Stimulated activated CD4-positive, alpha-beta T cell treated with anti-CD3 and anti-CD28 coated beads, Interleukin-4, amount 100 ng/mL, for 24 hours (primary cell): Measurements from ENCODE around the gene TTLL11.
"Not testable (repeated sequence)": the region's sequence is repeated elsewhere in the genome, so short reads cannot be mapped to it uniquely, and the experiment has no call there.

Experiments
- DNase-seq: peaks from one replicate; pipeline ENCODE4 v3.0.0-alpha.2; 2020

TTLL11 gene

GRCh38 chr9:122076773-122077172 is 16.3 kb downstream of the TTLL11 start:
- DNase-seq, result no peak

- no peak for DNase-seq
Observed at GRCh38 chr9:122076117-122076516, 17.0 kb downstream of the TTLL11 start.

GRCh38 chr9:122075135-122076030 is 17.7 kb downstream of the TTLL11 start:
- DNase-seq, result no peak

GRCh38 chr9:122071715-122072114 is 21.4 kb downstream of the TTLL11 start:
- no peak for DNase-seq

- DNase-seq, result no peak
Observed at GRCh38 chr9:122070728-122071515, 22.2 kb downstream of the TTLL11 start.

- DNase-seq, result not testable (repeated sequence)
Observed at GRCh38 chr9:122066680-122067079, 26.4 kb downstream of the TTLL11 start.

GRCh38 chr9:122065923-122066629 is 27.0 kb downstream of the TTLL11 start:
- no peak for DNase-seq

GRCh38 chr9:122060481-122060880 is 32.6 kb downstream of the TTLL11 start:
- no peak for DNase-seq

GRCh38 chr9:122059955-122060324 is 33.2 kb downstream of the TTLL11 start:
- no peak for DNase-seq

GRCh38 chr9:122059214-122059954 is 33.7 kb downstream of the TTLL11 start:
- no peak for DNase-seq

- DNase-seq, result no peak
Observed at GRCh38 chr9:122058709-122059108, 34.4 kb downstream of the TTLL11 start.

- no peak for DNase-seq
Observed at GRCh38 chr9:122058051-122058450, 35.1 kb downstream of the TTLL11 start.

GRCh38 chr9:122057211-122057610 is 35.9 kb downstream of the TTLL11 start:
- no peak for DNase-seq

- DNase-seq, result no peak
Observed at GRCh38 chr9:122056484-122056883, 36.6 kb downstream of the TTLL11 start.

- DNase-seq, result no peak
Observed at GRCh38 chr9:122055701-122056100, 37.4 kb downstream of the TTLL11 start.

- DNase-seq, result no peak
Observed at GRCh38 chr9:122053567-122054350, 39.3 kb downstream of the TTLL11 start.

GRCh38 chr9:122053064-122053463 is 40.0 kb downstream of the TTLL11 start:
- DNase-seq, result no peak

GRCh38 chr9:122051351-122052321 is 41.5 kb downstream of the TTLL11 start:
- DNase-seq, result peak; percentile 59

GRCh38 chr9:122050167-122050566 is 42.9 kb downstream of the TTLL11 start:
- DNase-seq, result no peak

- DNase-seq, result no peak
Observed at GRCh38 chr9:122042056-122042455, 51.1 kb downstream of the TTLL11 start.
